Activated naive CD4-positive, alpha-beta T cell treated with anti-CD3 and anti-CD28 coated beads, Interleukin-2, amount 10 ng/mL, durations not matched to agents 7 days and 5 days (primary cell): Measurements from ENCODE around the gene BBC3.
A peak's percentile ranks its signal among the peaks of the same experiment; 100 is the strongest.

Source experiments
- CTCF ChIA-PET: fragments of 350-600 bp; sonication (Branson Sonifier 250); formaldehyde crosslinking; loops from one replicate; lab custom pipeline; 2021; ENCODE audit warnings: antibody characterized with exemption; lab: Charles Lee
- DNase-seq: peaks from one replicate; pipeline ENCODE4 v3.0.0-alpha.2; 2020
- H3K27ac Mint-ChIP-seq: one replicate; pipeline ENCODE4 v1.8.0; 2021; ENCODE audit warnings: mild to moderate bottlenecking, moderate library complexity, mixed read lengths
- H3K27me3 Mint-ChIP-seq: one replicate; pipeline ENCODE4 v1.8.0; 2021; ENCODE audit warnings: mild to moderate bottlenecking, mixed read lengths
- H3K36me3 Mint-ChIP-seq: one replicate; pipeline ENCODE4 v1.8.0; 2021; ENCODE audit warnings: mixed read lengths
- H3K4me1 Mint-ChIP-seq: one replicate; pipeline ENCODE4 v1.8.0; 2021; ENCODE audit warnings: mixed read lengths
- H3K4me3 Mint-ChIP-seq: one replicate; pipeline ENCODE4 v1.8.0; 2021; ENCODE audit warnings: mild to moderate bottlenecking, moderate library complexity, mixed read lengths
- H3K9me3 Mint-ChIP-seq: one replicate; pipeline ENCODE4 v1.8.0; 2021; ENCODE audit warnings: mixed read lengths

Gene BBC3

GRCh38 chr19:47231215-47232054 lies 436 bp upstream of the BBC3 start:
- H3K4me3 Mint-ChIP-seq = peak overlapping the region; percentile 67
- H3K27ac Mint-ChIP-seq = peak overlapping the region; percentile 76
- H3K4me1 Mint-ChIP-seq = peaks cover 31% of the 10 kb centered on the region
- no peaks in the 10 kb centered on the region for H3K9me3 Mint-ChIP-seq
- CTCF ChIA-PET = interaction anchor here (0.7 to 2.7 kb wide), 7 partner anchors 13 to 218 kb away, joined by 3 to 20 read pairs (median 3); no protein-coding TSS in a partner anchor
- no peaks in the 10 kb centered on the region for H3K36me3 Mint-ChIP-seq
- H3K27me3 Mint-ChIP-seq = peaks cover 23% of the 10 kb centered on the region
- peak; percentile 94 for DNase-seq

GRCh38 chr19:47230054-47230920 lies 712 bp downstream of the BBC3 start:
- DNase-seq = peak; percentile 87
- Mint-ChIP-seq H3K4me3 (peak overlapping the region; percentile 45), H3K27ac (no peak overlapping the region)

GRCh38 chr19:47229676-47230053 lies 1.3 kb downstream of the BBC3 start:
- H3K27me3 Mint-ChIP-seq = peaks cover 11% of the 10 kb centered on the region
- CTCF ChIA-PET = interaction anchor here (0.9 to 1.8 kb wide), 3 partner anchors 14 to 19 kb away, joined by 4 to 9 read pairs (median 5); no protein-coding TSS in a partner anchor
- peaks cover 6% of the 10 kb centered on the region for H3K36me3 Mint-ChIP-seq
- DNase-seq = peak; percentile 37
- H3K4me3 Mint-ChIP-seq = no peak overlapping the region
- no peaks in the 10 kb centered on the region for H3K9me3 Mint-ChIP-seq
- H3K27ac Mint-ChIP-seq = no peak overlapping the region
- peaks cover 37% of the 10 kb centered on the region for H3K4me1 Mint-ChIP-seq

More at GRCh38 chr19:47230054-47230920, 712 bp downstream of the BBC3 start:
- peaks cover 12% of the 10 kb centered on the region for H3K27me3 Mint-ChIP-seq
- CTCF ChIA-PET = interaction anchor here (1.8 kb wide), 2 partner anchors 16 to 20 kb away, joined by 5 to 9 read pairs; no protein-coding TSS in a partner anchor
- peaks cover 36% of the 10 kb centered on the region for H3K4me1 Mint-ChIP-seq
- peaks cover 5% of the 10 kb centered on the region for H3K36me3 Mint-ChIP-seq
- no peaks in the 10 kb centered on the region for H3K9me3 Mint-ChIP-seq

GRCh38 chr19:47228937-47229675 lies 1.9 kb downstream of the BBC3 start:
- CTCF ChIA-PET = interaction anchor here (0.9 to 1.8 kb wide), 3 partner anchors 15 to 19 kb away, joined by 4 to 9 read pairs (median 5); no protein-coding TSS in a partner anchor
- peak; percentile 62 for DNase-seq
- H3K36me3 Mint-ChIP-seq = peaks cover 6% of the 10 kb centered on the region
- H3K4me3 Mint-ChIP-seq = no peak overlapping the region
- no peak overlapping the region for H3K27ac Mint-ChIP-seq
- H3K27me3 Mint-ChIP-seq = peaks cover 8% of the 10 kb centered on the region
- peaks cover 37% of the 10 kb centered on the region for H3K4me1 Mint-ChIP-seq
- H3K9me3 Mint-ChIP-seq = no peaks in the 10 kb centered on the region

- CTCF ChIA-PET = interaction anchor here (1.8 kb wide), 2 partner anchors 18 kb away, joined by 5 to 9 read pairs; no protein-coding TSS in a partner anchor
- peaks cover 37% of the 10 kb centered on the region for H3K4me1 Mint-ChIP-seq
- peak overlapping the region; percentile 74 for H3K4me3 Mint-ChIP-seq
- H3K27me3 Mint-ChIP-seq = peaks cover 8% of the 10 kb centered on the region
- H3K27ac Mint-ChIP-seq = no peak overlapping the region
- no peaks in the 10 kb centered on the region for H3K9me3 Mint-ChIP-seq
- peaks cover 8% of the 10 kb centered on the region for H3K36me3 Mint-ChIP-seq
- peak; percentile 66 for DNase-seq
These were observed 2.6 kb downstream of the BBC3 start for GRCh38 chr19:47228168-47228936.

GRCh38 chr19:47227352-47228167 lies 3.4 kb downstream of the BBC3 start:
- CTCF ChIA-PET = interaction anchor here (2.4 to 4.3 kb wide), 3 partner anchors 16 to 41 kb away, joined by 8 to 57 read pairs (median 25); no protein-coding TSS in a partner anchor
- Mint-ChIP-seq H3K36me3 (peaks cover 8% of the 10 kb centered on the region), H3K9me3 (no peaks in the 10 kb centered on the region), H3K27me3 (peaks cover 8% of the 10 kb centered on the region), H3K4me1 (peaks cover 33% of the 10 kb centered on the region), H3K27ac (peak overlapping the region; percentile 91), H3K4me3 (peak overlapping the region; percentile 74)
- peak; percentile 74 for DNase-seq

- Mint-ChIP-seq H3K36me3 (peaks cover 11% of the 10 kb centered on the region), H3K27me3 (peaks cover 8% of the 10 kb centered on the region), H3K9me3 (no peaks in the 10 kb centered on the region), H3K4me3 (peak overlapping the region; percentile 74), H3K27ac (peak overlapping the region; percentile 91), H3K4me1 (peaks cover 24% of the 10 kb centered on the region)
- CTCF ChIA-PET = interaction anchor here (0.5 to 4.3 kb wide), 9 partner anchors 14 to 831 kb away, joined by 3 to 57 read pairs (median 6); partner anchors contain the start of gene CCDC9
- DNase-seq = peak; percentile 81
These were observed 4.3 kb downstream of the BBC3 start for GRCh38 chr19:47226426-47227351.

- H3K9me3 Mint-ChIP-seq = no peaks in the 10 kb centered on the region
- H3K27ac Mint-ChIP-seq = peak overlapping the region; percentile 85
- H3K27me3 Mint-ChIP-seq = peaks cover 8% of the 10 kb centered on the region
- CTCF ChIA-PET = interaction anchor here (1.0 to 4.3 kb wide), 9 partner anchors 9 to 80 kb away, joined by 3 to 57 read pairs (median 6); partner anchors contain the start of gene CCDC9
- peak; percentile 87 for DNase-seq
- peaks cover 12% of the 10 kb centered on the region for H3K36me3 Mint-ChIP-seq
- peaks cover 20% of the 10 kb centered on the region for H3K4me1 Mint-ChIP-seq
- peak overlapping the region; percentile 74 for H3K4me3 Mint-ChIP-seq
These were observed 5.1 kb downstream of the BBC3 start for GRCh38 chr19:47225746-47226425.

- peaks cover 15% of the 10 kb centered on the region for H3K36me3 Mint-ChIP-seq
- no peak overlapping the region for H3K4me3 Mint-ChIP-seq
- peaks cover 4% of the 10 kb centered on the region for H3K27me3 Mint-ChIP-seq
- CTCF ChIA-PET = interaction anchor here (0.8 to 1.0 kb wide), 2 partner anchors 9 to 11 kb away, joined by 3 to 4 read pairs; no protein-coding TSS in a partner anchor
- no peak for DNase-seq
- H3K4me1 Mint-ChIP-seq = peaks cover 9% of the 10 kb centered on the region
- no peaks in the 10 kb centered on the region for H3K9me3 Mint-ChIP-seq
- no peak overlapping the region for H3K27ac Mint-ChIP-seq
These were observed 9.1 kb downstream of the BBC3 start for GRCh38 chr19:47221890-47222289.

- CTCF ChIA-PET = interaction anchor here (0.8 kb wide), 1 partner anchor 11 kb away, joined by 4 read pairs; no protein-coding TSS in a partner anchor
- no peak for DNase-seq
- H3K27ac Mint-ChIP-seq = no peak overlapping the region
- H3K36me3 Mint-ChIP-seq = peaks cover 15% of the 10 kb centered on the region
- H3K4me1 Mint-ChIP-seq = peaks cover 6% of the 10 kb centered on the region
- peaks cover 4% of the 10 kb centered on the region for H3K27me3 Mint-ChIP-seq
- no peaks in the 10 kb centered on the region for H3K9me3 Mint-ChIP-seq
- H3K4me3 Mint-ChIP-seq = no peak overlapping the region
These were observed 9.7 kb downstream of the BBC3 start for GRCh38 chr19:47221080-47221841.
